ENCODE data around the gene ITGAD. TPM values are rescaled to one million over a fixed set of nuclear protein-coding genes. Genes with fewer than 3 reads are reported as not detected.

ITGAD gene
- total and polyA plus RNA-seq, 2 of the 13 experiments (the other 11 are each of a cell fraction or from before 2014, with no cell fraction given): not detected

DNA sequence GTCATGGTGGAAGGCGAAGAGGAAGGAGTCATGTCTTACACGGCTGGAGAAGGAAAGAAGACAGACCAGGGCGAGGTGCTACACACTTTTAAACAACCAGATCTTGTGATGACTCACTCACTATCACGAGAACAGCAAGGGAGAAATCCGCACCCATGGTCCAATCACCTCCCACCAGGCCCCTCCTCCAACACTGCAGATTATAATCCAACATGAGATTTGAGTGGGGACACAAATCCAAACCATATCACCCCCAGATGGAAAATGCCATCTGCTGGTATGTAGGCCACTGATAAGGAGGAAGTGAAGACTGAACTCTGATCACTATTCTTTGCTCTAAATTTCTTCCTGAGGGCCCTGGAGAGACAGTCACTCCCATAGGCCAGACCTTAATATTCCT lies 45.7 kb upstream of the ITGAD start (continued):
- TF ChIP-seq NFKB2 (CRISPR knock-in tag; IDR thresholded peaks at IDR 0.05; ENCODE audit: borderline replicate concordance) (no peak), MTF2 (CRISPR knock-in tag; IDR thresholded peaks at IDR 0.05; ENCODE audit: borderline replicate concordance) (no peak), ZNF121 (CRISPR knock-in tag; IDR thresholded peaks at IDR 0.05) (no peak), ZNF652 (CRISPR knock-in tag; IDR thresholded peaks at IDR 0.05; ENCODE audit: borderline replicate concordance, low read depth) (no peak), GTF3A (CRISPR knock-in tag; conservative IDR thresholded peaks at IDR 0.05) (no peak), FOXA3 (CRISPR knock-in tag; IDR thresholded peaks at IDR 0.05) (no peak), ZSCAN22 (CRISPR knock-in tag; IDR thresholded peaks at IDR 0.05) (no peak)

DNA sequence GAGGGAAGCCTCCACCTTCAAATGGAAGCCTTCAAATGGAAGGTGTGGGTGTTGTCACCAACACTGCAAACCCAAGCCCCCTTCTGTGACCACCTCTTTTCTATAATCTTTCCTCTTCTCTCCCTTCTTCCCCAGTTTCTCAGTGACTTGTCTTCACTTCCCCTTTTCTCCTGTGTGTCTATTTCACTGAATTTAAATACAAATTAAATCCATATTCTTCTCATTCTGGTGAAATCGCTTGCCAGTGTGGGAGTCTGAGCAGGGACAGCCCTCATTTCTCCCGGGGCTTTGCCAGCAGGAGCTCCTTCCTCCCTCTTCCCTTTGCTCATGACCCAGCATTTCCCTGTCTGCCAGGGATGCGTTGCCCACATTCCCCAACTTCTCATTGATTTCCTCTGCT lies 44.6 kb upstream of the ITGAD start:
- intact Hi-C loops (cut with micrococcal nuclease; ENCODE audit: unreplicated experiment) (no loop called here), in situ Hi-C loops (cut with HindIII; ENCODE audit: extremely low pct_ligation_motif_present, low pct_unique_long_range_greater_than_20kb) (no loop called here)
- H3K4me2 ChIP-seq (ENCODE audit: low read depth, low read length): no peak overlapping the region
- H3K27ac ChIP-seq (ENCODE audit: extremely low read length, insufficient read depth, low read length): no peak overlapping the region
- TF ChIP-seq ZNF772 (CRISPR knock-in tag; IDR thresholded peaks at IDR 0.05) (no peak), ZNF720 (CRISPR knock-in tag; IDR thresholded peaks at IDR 0.05) (no peak), ZFYVE20 (CRISPR knock-in tag; IDR thresholded peaks at IDR 0.05; ENCODE audit: borderline replicate concordance, low read depth) (no peak)
- TF ChIP-seq, protein P1, sequence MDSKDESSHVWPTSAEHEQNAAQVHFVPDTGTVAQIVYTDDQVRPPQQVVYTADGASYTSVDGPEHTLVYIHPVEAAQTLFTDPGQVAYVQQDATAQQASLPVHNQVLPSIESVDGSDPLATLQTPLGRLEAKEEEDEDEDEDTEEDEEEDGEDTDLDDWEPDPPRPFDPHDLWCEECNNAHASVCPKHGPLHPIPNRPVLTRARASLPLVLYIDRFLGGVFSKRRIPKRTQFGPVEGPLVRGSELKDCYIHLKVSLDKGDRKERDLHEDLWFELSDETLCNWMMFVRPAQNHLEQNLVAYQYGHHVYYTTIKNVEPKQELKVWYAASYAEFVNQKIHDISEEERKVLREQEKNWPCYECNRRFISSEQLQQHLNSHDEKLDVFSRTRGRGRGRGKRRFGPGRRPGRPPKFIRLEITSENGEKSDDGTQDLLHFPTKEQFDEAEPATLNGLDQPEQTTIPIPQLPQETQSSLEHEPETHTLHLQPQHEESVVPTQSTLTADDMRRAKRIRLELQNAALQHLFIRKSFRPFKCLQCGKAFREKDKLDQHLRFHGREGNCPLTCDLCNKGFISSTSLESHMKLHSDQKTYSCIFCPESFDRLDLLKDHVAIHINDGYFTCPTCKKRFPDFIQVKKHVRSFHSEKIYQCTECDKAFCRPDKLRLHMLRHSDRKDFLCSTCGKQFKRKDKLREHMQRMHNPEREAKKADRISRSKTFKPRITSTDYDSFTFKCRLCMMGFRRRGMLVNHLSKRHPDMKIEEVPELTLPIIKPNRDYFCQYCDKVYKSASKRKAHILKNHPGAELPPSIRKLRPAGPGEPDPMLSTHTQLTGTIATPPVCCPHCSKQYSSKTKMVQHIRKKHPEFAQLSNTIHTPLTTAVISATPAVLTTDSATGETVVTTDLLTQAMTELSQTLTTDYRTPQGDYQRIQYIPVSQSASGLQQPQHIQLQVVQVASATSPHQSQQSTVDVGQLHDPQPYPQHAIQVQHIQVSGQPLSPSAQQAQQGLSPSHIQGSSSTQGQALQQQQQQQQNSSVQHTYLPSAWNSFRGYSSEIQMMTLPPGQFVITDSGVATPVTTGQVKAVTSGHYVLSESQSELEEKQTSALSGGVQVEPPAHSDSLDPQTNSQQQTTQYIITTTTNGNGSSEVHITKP (CRISPR knock-in tag; IDR thresholded peaks at IDR 0.05; ENCODE audit: low read depth): no peak
- ChIA-PET CTCF (ENCODE audit: low intra/inter-chr PET ratio, low total read pairs) (no interaction called here), POLR2A (no interaction called here)
- H2AFZ ChIP-seq (ENCODE audit: low read length): no peak overlapping the region
- no peaks in the 10 kb centered on the region for H3K36me3 ChIP-seq (replicated peaks in 1 of 2; ENCODE audit: control insufficient read depth in 1 of 2, insufficient read depth in 2 of 2, low read length in 2 of 2)
- WGBS (ENCODE audit: low lambda C conversion rate): 0% methylated on average over 3 of the region's 3 CpGs
- H3K27me3 ChIP-seq (ENCODE audit: control insufficient read depth in 1 of 2, insufficient read depth in 2 of 2, low read length in 2 of 2): peaks cover 7 to 38% of the 10 kb centered on the region in 2 experiments
- no peak for DNase-seq (ENCODE audit: low spot score)
- no peak for ATAC-seq
- H3K9me3 ChIP-seq (ENCODE audit: low read length): no peaks in the 10 kb centered on the region
- no peaks in the 10 kb centered on the region for H4K20me1 ChIP-seq (ENCODE audit: insufficient read depth, low read length)
- no TSS peak for BruUV-seq (replicated peaks)
- no peak overlapping the region for H3K9ac ChIP-seq (ENCODE audit: insufficient read depth, low read depth, low read length)
- no peak for FAIRE-seq
- no peak overlapping the region for H3K4me3 ChIP-seq (replicated peaks in 1 of 3; ENCODE audit: insufficient read depth in 1 of 3, low read depth in 2 of 3, low read length in 3 of 3)
- H3K79me2 ChIP-seq (ENCODE audit: insufficient read depth, low read length): no peaks in the 10 kb centered on the region
- peaks cover 11% of the 10 kb centered on the region for H3K4me1 ChIP-seq (ENCODE audit: insufficient read depth, low read length)

All from HepG2 (cell line).